HG03095 (cell line): Measurements from ENCODE around the gene SH3PXD2A.

ENCODE experiments used
- ATAC-seq: cut with Tn5 transposase; IDR thresholded peaks from one replicate; pipeline ENCODE4 v1.9.1; 2021; ENCODE audit warnings: moderate library complexity; ENCODE audit not compliant: unreplicated experiment

Gene SH3PXD2A

GRCh38 chr10:103592186-103593021, 263.0 kb downstream of the SH3PXD2A start:
- ATAC-seq, result no peak

GRCh38 chr10:103590744-103591291, 264.6 kb downstream of the SH3PXD2A start:
- no peak for ATAC-seq

GRCh38 chr10:103590060-103590459, 265.3 kb downstream of the SH3PXD2A start:
- no peak for ATAC-seq

- ATAC-seq, result no peak
Measured at GRCh38 chr10:103589074-103589630, 266.2 kb downstream of the SH3PXD2A start.

GRCh38 chr10:103587073-103587472, 268.3 kb downstream of the SH3PXD2A start:
- ATAC-seq, result no peak

- no peak for ATAC-seq
Measured at GRCh38 chr10:103585011-103585405, 270.4 kb downstream of the SH3PXD2A start.

DNA sequence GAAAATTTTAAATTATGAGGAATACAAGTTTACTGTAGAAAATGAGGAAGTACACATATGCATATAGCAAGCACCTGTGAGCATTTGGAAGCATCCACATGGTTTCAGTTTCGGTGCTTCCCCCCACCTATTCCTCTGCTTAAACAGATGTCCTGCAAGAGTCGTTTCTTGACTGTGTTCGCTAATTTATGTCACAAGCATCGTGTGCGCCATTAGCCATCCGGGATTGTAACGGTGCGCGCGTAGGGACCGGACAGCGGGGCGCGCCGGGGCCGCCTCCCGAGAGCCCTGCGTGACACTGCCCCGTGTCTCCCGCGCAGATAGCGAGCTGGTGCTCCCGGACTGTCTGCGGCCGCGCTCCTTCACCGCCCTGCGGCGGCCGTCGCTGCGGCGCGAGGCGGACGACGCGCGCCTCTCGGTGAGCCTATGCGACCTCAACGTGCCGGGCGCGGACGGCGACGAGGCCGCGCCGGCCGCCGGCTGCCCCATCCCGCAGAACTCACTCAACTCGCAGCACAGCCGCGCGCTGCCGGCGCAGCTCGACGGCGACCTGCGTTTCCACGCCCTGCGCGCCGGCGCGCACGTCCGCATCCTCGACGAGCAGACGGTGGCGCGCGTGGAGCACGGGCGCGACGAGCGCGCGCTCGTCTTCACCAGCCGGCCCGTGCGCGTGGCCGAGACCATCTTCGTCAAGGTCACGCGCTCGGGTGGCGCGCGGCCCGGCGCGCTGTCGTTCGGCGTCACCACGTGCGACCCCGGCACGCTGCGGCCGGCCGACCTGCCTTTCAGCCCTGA, 271.0 kb downstream of the SH3PXD2A start:
- no peak for ATAC-seq

- ATAC-seq, result no peak
Measured at GRCh38 chr10:103583871-103584215, 271.5 kb downstream of the SH3PXD2A start.

- ATAC-seq, result no peak
Measured at GRCh38 chr10:103582331-103583123, 272.8 kb downstream of the SH3PXD2A start.

GRCh38 chr10:103581499-103581898, 273.9 kb downstream of the SH3PXD2A start:
- ATAC-seq, result no peak

GRCh38 chr10:103580430-103580829, 274.9 kb downstream of the SH3PXD2A start:
- ATAC-seq, result no peak

GRCh38 chr10:103580011-103580410, 275.4 kb downstream of the SH3PXD2A start:
- ATAC-seq, result no peak

DNA sequence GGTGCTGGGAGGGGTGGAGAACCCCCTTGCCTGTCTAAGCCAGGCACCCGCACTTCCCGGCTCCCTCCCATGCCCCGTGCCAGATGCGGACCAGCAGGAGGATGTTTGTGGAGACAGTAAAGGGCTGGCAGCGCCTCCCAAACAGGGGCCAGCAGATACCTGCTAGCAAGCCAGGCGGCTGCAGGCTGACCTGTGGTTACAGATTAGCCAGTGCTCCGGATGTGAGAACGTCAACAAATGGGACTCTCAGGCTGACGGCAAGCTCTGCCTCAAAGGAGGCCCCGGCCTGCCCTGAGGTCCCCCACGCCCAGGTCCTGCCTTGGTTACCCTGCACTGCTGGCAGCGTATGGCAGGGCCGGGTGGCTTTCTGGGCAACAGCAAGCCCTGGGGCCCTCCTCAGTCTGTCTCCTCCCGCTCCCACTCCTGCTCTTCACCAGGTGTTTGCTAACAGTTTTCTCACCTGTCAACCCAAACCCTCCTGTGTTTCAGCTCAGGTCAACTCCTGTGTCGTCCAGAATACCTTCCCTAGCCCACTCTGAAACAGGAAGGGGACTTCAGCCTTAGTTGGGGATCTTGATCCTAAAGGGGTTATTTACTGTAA, 276.5 kb downstream of the SH3PXD2A start:
- peak; percentile 81 for ATAC-seq

DNA sequence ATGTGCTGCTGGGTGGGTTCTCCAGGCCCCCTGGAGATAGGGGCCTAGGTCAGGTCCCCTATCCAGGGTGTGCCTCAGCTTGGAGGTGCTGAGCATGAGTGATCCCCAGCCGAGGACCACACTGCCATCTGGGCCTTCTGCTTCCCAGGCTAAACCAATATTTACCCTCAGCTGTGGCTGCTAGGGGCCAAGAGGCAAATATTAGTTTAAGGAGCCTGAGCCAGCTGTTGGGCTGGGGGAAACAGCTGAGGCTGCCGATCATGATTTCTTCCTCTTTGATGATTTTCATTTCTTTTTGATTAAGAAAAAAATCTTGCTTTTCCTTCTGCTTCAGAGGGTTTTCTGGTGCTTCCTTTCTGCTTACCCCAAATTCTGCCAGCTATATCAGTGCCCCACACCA, 278.5 kb downstream of the SH3PXD2A start:
- no peak for ATAC-seq

DNA sequence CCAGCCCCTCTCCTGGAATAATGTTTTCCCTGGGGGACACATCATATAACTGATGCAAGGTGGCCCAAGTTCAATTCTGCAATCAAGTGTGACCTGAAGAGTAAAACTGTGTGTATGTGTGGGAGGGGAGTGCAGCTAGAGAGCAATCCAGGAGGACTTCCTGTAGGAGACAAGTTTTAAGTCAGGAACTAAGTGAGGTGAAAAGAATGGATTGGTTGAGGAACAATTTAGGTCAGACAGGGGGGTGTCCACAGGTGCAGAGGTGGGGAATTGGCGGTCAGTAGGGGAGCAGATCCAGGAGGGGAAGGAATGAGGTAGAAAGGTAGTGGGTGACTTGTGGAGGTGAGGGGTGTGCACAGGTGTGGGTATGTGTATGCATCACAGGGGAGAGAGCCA, 279.3 kb downstream of the SH3PXD2A start:
- no peak for ATAC-seq

DNA sequence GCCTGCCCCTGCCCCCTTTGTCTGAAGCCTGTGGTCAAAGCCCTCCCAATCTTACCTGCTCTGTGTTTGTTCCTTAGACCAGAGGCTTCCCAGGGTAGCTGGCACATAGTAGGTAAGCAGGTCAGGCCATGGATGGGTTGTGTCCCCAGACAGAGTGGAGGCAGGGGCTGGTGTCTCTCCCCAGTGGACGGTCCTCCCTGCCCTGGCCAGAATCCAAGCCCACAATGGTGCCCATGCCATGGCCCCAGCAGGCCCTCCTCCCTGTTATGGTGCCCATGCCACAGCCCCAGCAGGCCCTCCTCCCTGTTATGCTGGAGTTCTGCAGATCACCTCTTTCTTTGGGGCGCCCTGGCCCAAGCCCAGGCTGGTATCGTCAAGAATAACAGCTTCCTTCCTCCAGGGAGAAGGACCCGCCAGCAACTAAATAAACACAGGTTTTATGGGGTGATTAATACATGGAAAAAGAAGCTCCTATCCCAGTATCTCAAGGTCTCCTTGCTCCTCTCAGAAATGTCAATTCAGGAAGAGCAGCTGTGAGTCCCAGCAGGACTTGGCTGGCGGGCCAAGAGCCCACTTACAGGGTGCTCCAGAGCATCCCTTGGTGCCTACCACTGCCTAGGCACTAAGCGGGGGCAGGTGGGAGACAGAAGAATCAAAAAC, 279.8 kb downstream of the SH3PXD2A start:
- no peak for ATAC-seq

- no peak for ATAC-seq
Measured at GRCh38 chr10:103574097-103575061, 281.0 kb downstream of the SH3PXD2A start.

GRCh38 chr10:103573205-103573487, 282.2 kb downstream of the SH3PXD2A start:
- no peak for ATAC-seq
